Gastrocnemius medialis (tissue), 4 donors: Measurements from ENCODE around the gene EMX1.

Experiments
- POLR2A ChIP-seq, 2 donors: fragments of 450-650 bp; IDR thresholded peaks; one replicate each; pipeline ENCODE4 v1.6.1; 2017; ENCODE audit warnings: antibody characterized with exemption in 2 of 2, mild to moderate bottlenecking in 2 of 2, moderate library complexity in 2 of 2
- TF ChIP-seq, protein P1 (sequence below), 5 experiments: fragments of 450-650 bp in 3 of 5; fragments of 200-600 bp in 2 of 5; sonication (generic) in 2 of 5; IDR thresholded peaks in 4 of 5; conservative IDR thresholded peaks in 1 of 5; 1 replicate in 4 of 5; 2 replicates in 1 of 5; pipeline ENCODE4 v1.5.1; 2016 to 2019; ENCODE audit warnings: antibody characterized with exemption in 5 of 5, mild to moderate bottlenecking in 3 of 5, moderate library complexity in 3 of 5

- TF ChIP-seq, protein P1, sequence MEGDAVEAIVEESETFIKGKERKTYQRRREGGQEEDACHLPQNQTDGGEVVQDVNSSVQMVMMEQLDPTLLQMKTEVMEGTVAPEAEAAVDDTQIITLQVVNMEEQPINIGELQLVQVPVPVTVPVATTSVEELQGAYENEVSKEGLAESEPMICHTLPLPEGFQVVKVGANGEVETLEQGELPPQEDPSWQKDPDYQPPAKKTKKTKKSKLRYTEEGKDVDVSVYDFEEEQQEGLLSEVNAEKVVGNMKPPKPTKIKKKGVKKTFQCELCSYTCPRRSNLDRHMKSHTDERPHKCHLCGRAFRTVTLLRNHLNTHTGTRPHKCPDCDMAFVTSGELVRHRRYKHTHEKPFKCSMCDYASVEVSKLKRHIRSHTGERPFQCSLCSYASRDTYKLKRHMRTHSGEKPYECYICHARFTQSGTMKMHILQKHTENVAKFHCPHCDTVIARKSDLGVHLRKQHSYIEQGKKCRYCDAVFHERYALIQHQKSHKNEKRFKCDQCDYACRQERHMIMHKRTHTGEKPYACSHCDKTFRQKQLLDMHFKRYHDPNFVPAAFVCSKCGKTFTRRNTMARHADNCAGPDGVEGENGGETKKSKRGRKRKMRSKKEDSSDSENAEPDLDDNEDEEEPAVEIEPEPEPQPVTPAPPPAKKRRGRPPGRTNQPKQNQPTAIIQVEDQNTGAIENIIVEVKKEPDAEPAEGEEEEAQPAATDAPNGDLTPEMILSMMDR (IDR thresholded peaks at IDR 0.05 in 4 of 5, conservative IDR thresholded peaks at IDR 0.05 in 1 of 5), result no peak
- no peak for TF ChIP-seq POLR2A (IDR thresholded peaks at IDR 0.05)
These were observed 21.5 kb upstream of the EMX1 start for GRCh38 chr2:72895759-72896281.
